ENCODE results near the gene ABCA4.

DNA sequence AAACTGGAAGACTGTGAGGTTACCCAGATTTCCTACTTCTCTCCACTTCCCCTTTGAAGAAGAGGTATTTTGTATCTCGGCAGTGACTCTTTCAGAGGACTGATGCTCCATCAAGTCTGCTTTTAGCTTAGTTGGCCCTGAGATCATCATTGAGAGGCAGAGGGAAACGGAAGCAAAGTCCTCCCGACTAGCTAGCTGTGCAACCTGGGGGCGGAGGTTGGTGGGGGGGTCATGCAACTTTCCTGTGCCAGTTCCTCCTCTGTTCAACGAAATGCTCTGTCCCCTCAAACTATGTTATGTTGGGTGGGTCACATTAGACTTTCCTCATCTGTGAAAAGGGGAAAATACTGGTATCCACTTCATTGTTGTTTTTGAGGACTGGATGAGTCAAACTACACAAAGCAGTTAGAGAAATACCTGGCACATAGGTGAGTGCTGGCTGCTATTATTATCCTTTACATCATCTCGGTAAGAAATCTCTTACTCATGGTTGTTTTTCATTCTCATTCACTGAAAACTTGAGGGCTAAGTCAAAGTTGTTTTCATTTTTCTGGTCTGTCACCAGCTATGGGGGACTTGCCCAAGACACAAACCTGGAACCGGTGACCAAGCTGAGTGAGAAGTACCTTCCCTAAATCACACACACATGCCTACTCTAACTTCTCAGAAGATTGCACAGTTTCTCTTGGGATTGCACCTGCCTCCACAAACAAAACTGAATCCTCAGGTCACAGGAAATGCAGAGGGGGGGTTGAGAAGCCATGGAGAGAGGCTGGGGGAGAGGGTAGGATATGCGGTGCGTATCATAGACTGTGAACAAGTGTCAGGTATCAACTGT lies 83.3 kb downstream of the ABCA4 start:
- TF ChIP-seq CTCF (IDR thresholded peaks at IDR 0.05; ENCODE audit: extremely low read depth in 1 of 2, insufficient read depth in 1 of 2, low read depth in 1 of 2, low read length in 2 of 2) = no peak
- TF ChIP-seq POLR2A (IDR thresholded peaks at IDR 0.05; ENCODE audit: low read depth, low read length) = no peak
- TF ChIP-seq POLR2AphosphoS5 (IDR thresholded peaks at IDR 0.05; ENCODE audit: insufficient read depth, low read depth, low read length) = no peak
- no peak for TF ChIP-seq MAX (IDR thresholded peaks at IDR 0.05; ENCODE audit: insufficient read depth, insufficient read length)
- TF ChIP-seq EZH2 (IDR thresholded peaks at IDR 0.05; ENCODE audit: borderline replicate concordance, low read depth, low read length, severe bottlenecking) = no peak
- no peak for TF ChIP-seq FOS (IDR thresholded peaks at IDR 0.05; ENCODE audit: borderline replicate concordance, insufficient read depth, low read length)
- TF ChIP-seq JUN (IDR thresholded peaks at IDR 0.05; ENCODE audit: borderline replicate concordance, insufficient read depth, insufficient read length, low read depth) = no peak

All from endothelial cell of umbilical vein (primary cell).